ENCODE data around the gene VSIG10L. TPM values are rescaled to one million over a fixed set of nuclear protein-coding genes. Genes with fewer than 3 reads are reported as not detected.

VSIG10L gene
- total RNA-seq, 4 donors from 2014 or later = 20.4 to 35.6 (median 28.8) TPM

GRCh38 chr19:51318687-51319648 is 23.0 kb downstream of the VSIG10L start:
- TF ChIP-seq POLR2AphosphoS5 (IDR thresholded peaks at IDR 0.05) (no peak), EP300 (IDR thresholded peaks at IDR 0.05) (no peak), CTCF (IDR thresholded peaks at IDR 0.05) (no peak), POLR2A (IDR thresholded peaks at IDR 0.05) (no peak)
- Histone ChIP-seq H3K4me1 (no peaks in the 10 kb centered on the region), H3K27ac (no peak overlapping the region), H3K9me3 (no peaks in the 10 kb centered on the region), H3K4me3 (no peak overlapping the region), H3K27me3 (peaks cover 51% of the 10 kb centered on the region), H3K36me3 (no peaks in the 10 kb centered on the region)
- no peak for DNase-seq (ENCODE audit: low spot score in 2 of 2)
- WGBS = 54% methylated on average over 11 of the region's 23 CpGs

- no peak for DNase-seq (ENCODE audit: low spot score in 2 of 2)
- H3K27me3 ChIP-seq = peaks cover 45% of the 10 kb centered on the region
- H3K9me3 ChIP-seq = no peaks in the 10 kb centered on the region
- no peak overlapping the region for H3K27ac ChIP-seq
- H3K4me1 ChIP-seq = no peaks in the 10 kb centered on the region
- TF ChIP-seq EP300 (IDR thresholded peaks at IDR 0.05) = no peak
- TF ChIP-seq CTCF (IDR thresholded peaks at IDR 0.05) = no peak
- TF ChIP-seq POLR2AphosphoS5 (IDR thresholded peaks at IDR 0.05) = no peak
- no peak for TF ChIP-seq POLR2A (IDR thresholded peaks at IDR 0.05)
- H3K36me3 ChIP-seq = no peaks in the 10 kb centered on the region
- WGBS = 56% methylated on average over 1 of the region's 1 CpG
- H3K4me3 ChIP-seq = no peak overlapping the region
These were observed 24.0 kb downstream of the VSIG10L start for GRCh38 chr19:51317968-51318367.

- TF ChIP-seq EP300 (IDR thresholded peaks at IDR 0.05) (no peak), POLR2A (IDR thresholded peaks at IDR 0.05) (no peak), POLR2AphosphoS5 (IDR thresholded peaks at IDR 0.05) (no peak), CTCF (IDR thresholded peaks at IDR 0.05) (no peak)
- no peak for DNase-seq (ENCODE audit: low spot score in 2 of 2)
- WGBS = 64% methylated on average over 3 of the region's 3 CpGs
- Histone ChIP-seq H3K27ac (no peak overlapping the region), H3K9me3 (no peaks in the 10 kb centered on the region), H3K27me3 (peaks cover 45% of the 10 kb centered on the region), H3K4me3 (no peak overlapping the region), H3K4me1 (no peaks in the 10 kb centered on the region), H3K36me3 (no peaks in the 10 kb centered on the region)
These were observed 24.6 kb downstream of the VSIG10L start for GRCh38 chr19:51317376-51317775.

GRCh38 chr19:51316688-51317087 is 25.3 kb downstream of the VSIG10L start:
- 59% methylated on average over 8 of the region's 8 CpGs for WGBS
- peaks cover 47% of the 10 kb centered on the region for H3K27me3 ChIP-seq
- H3K9me3 ChIP-seq = no peaks in the 10 kb centered on the region
- H3K4me1 ChIP-seq = peaks cover 3% of the 10 kb centered on the region
- H3K36me3 ChIP-seq = no peaks in the 10 kb centered on the region
- no peak overlapping the region for H3K4me3 ChIP-seq
- no peak overlapping the region for H3K27ac ChIP-seq
- no peak for DNase-seq (ENCODE audit: low spot score in 2 of 2)
- TF ChIP-seq EP300 (IDR thresholded peaks at IDR 0.05) (no peak), POLR2A (IDR thresholded peaks at IDR 0.05) (no peak), POLR2AphosphoS5 (IDR thresholded peaks at IDR 0.05) (no peak), CTCF (IDR thresholded peaks at IDR 0.05) (no peak)
